ENCODE measurements around the gene ZNF48. TPM values are rescaled to one million over a fixed set of nuclear protein-coding genes. Genes with fewer than 3 reads are reported as not detected.

ZNF48 gene
- total RNA-seq, 1 donor from 2014 or later, result 39.9 TPM

DNA sequence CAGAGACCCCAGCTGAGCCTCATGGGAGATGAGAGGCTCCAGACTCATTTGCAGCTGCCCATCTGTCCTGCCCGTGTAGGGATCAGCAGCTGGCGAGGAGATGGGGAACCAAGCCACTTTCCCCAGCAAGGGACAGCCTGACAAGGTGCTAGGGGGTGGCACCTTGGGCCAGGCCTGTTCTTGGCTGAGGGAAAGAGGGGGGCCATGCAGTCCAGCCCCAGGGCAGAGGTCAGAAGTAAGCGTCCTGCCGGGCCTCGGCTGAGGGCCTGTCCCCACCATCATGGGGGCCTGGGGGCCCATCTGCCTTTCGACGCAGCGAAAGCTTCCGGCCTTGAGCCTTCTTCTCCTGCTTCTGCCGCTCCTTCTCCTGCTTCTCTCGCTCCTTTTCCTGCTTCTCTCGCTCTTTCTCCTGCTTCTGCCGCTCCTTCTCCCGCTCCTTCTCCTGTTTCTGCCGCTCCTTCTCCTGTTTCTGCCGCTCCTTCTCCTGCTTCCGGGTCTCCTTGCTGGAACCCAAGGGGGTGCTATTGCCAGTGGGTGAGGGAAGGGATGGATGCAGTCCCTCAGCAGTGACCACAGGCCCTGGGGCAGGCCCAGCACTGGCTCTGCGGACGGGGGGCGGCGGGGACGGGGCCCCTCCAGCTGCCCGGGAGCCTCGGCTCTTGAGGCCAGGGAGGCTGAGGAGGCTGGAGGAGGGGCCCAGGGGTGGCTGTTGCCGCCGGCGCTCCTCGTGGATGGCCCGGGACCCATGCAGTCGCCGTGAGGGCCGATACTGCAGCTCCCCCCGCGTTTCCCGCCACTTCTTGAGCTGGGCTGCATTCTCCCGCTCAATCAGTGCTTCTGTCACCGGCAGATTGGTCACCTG lies 37.3 kb upstream of the ZNF48 start:
- DNase-seq (ENCODE audit: low spot score in 2 of 2), result no peak
- FAIRE-seq, result no peak

DNA sequence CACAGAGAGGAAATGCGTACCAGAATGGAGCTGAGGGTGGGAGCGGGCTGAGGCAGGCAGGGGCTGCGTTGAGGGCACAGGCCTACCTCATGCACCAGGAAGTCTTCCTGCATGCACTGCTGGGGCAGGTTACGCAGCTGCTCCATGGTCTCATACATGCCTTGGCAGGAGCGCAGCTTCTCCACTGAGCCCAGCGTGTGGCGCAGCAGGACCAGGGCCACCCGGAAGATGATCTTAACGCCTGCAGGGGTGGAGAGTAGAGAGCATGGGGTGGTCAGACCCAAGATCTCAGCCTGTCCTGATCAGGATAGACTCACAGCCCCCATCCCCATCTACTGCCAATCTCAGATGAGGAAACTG lies 36.7 kb upstream of the ZNF48 start:
- FAIRE-seq, result no peak
- no peak for DNase-seq (ENCODE audit: low spot score in 2 of 2)

DNA sequence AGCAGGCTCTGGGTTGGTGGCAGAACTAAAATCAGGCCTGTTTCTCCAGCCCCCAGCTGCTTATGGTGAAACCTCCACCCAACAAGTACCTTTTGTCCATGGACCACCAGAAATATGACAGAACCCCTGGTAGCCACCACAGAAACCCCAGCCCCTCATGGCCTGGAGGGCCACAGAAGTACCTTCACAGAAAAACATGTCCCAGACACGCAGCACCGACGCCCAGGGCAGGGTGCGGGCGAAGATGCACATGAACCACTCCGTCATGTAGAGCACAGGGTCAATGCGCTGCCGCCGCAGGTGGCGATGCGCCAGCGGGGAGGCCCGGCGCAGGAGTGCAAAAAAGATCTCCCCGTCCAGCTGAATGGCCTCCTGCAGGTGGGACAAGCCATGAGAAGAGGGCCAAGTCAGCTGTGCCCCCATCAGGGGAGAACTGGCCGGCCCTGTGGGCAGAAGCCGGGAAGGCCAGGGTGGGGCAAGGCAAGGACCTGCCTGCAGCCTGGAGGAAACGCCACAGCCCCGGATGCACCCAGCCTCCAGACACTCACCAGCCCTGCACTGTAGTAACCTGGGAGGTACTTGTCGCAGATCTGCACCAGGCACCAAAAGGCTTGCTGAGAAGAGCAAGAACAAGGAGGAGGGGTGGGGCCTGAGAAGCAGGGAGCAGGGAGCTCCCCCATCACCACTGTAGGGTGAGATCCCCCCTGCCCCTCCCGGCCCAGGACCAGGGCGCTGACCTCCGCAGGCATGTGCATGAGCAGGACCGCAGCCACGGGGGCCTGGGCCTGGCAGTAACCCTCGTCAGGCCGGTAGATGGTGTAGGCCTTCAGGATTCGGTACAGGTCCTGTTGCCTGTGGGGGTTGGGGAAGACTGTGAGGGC lies 36.0 kb upstream of the ZNF48 start:
- no peak for FAIRE-seq
- no peak for DNase-seq (ENCODE audit: low spot score in 2 of 2)

DNA sequence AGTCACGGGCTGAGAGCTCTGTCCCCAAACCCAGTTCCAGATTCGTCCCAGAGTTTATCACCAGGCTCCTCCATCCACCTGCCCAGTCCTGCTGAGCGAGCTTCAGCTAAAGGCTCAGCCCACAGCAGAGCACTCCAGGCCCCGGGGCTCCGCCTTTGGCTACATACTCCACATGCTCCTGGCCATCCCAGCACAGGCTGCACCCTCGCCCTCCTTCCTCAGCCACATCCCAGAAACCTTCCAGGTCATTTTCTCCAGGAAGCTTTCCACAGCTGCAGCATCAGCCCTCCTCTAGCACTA lies 35.4 kb upstream of the ZNF48 start:
- FAIRE-seq, result no peak

DNA sequence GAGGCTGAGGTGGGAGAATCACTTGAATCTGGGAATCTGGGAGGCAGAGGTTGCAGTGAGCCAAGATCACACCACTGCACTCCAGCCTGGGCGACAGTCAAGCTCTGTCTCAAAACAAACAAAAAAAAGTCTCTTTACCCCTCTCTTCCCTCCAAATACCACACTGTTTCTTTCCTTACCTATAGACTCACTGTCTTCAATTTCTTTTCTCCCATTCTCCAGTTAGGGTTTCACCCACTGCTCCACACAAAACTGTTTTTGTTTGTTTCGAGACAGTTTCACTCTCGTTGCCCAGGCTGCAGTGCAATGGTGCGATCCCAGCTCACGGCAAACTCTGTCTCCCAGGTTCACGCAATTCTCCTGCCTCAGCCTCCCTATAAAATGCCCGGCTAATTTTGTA lies 34.0 kb upstream of the ZNF48 start:
- DNase-seq (ENCODE audit: low spot score in 2 of 2), result no peak
- no peak for FAIRE-seq

More for the DNA sequence above, 35.4 kb upstream of the ZNF48 start:
- no peak for DNase-seq (ENCODE audit: low spot score in 2 of 2)

DNA sequence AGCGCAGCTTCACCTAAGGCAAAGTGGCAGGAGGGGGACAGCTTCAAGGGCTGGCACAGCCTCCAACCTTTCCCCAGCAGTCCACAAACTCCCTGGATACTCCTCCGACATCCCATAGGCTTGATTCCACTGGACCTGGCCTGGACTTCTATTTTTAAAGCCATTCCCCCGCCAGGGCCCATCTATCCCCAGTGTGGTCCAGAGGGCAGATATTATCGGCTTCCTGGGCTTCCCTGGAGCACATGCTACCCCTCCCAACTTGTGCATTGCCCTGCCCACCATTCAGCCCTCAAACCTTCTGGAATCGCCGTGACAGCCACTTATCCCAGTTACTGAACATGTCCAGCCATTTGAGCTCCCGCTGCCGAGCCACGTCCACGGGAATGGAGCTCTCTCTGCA lies 30.0 kb upstream of the ZNF48 start:
- no peak for FAIRE-seq
- DNase-seq (ENCODE audit: low spot score in 2 of 2), result no peak

DNA sequence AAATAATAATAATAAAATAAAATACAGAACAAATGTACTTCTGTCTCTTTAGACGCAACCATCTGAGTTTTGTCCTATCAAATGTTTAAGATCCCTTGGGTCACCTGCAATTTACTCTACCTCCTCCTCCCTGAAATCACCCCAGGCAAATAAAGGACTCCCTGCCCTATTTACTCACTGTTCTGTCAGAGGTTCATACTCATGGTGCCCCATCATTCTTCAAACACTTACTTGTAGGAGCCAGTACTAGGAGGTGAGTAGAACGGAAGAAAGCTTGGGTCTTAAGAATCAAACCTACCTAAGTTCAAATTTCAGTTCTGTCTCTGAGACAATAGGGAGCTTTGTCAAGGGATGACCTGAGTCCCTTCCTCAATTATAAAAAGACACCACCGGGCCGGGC lies 28.7 kb upstream of the ZNF48 start:
- FAIRE-seq, result no peak
- no peak for DNase-seq (ENCODE audit: low spot score in 2 of 2)

DNA sequence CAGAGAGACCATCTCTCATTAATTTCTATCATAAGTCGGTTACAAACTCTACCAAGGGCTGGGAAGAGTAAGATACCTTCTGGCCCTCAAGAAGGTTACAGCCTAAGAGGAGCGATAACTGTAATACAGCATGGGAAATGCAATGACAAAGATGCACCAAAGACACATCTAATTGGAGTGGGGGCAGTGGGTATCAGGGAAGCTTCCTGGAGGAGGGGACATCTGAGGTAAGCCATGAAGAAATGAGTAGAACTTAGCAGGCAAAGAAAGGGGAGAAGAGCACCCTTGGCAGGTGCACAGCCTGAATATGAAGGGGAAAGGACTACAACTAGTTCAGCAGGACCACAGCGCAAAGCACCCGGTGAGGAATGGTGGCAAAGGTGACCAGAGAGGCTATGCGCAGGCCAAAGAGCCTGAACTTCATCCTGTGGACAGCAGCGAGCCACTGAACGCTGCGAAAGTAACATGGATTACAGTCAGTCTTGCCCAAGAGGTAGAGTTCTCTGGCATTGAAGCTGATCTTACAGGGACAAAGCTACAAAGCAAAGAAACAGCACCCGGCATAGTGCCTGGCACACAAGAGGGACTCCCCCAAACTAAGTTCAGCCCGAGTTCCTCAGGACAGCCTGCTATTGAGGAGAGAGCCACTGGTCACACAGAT lies 27.7 kb upstream of the ZNF48 start:
- no peak for DNase-seq (ENCODE audit: low spot score in 2 of 2)
- no peak for FAIRE-seq

DNA sequence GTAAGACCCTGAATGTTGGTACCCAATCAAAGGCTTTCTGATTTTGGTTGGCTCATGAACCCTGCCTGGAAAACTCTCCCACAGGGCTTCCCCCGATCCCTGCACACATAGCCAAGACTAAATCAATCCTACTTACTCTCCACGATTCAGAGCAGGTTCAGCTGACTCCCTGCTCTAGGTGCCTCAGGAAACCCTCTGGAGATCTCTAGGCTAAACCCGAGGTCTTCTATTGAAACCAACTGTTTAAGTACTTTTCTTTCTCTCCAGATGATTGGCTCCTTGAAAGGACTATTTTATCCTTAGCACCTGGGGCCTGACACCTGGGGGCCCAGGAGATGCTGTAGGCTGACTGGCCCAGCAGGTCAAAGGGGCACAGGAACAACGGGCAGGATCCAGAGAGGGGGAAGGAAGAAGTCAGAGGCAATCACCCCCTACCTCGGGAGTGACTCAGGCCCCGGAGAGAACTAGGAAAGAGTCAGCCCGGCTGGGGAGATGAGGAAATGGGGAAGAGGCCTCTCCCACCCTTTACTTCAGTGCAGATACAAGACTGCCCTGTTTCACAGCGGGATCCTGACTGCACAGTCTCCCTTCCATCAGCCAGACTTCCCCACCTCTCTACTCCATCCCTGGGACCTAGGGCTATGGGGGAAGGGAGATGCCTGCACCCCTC lies 27.0 kb upstream of the ZNF48 start:
- no peak for FAIRE-seq

DNA sequence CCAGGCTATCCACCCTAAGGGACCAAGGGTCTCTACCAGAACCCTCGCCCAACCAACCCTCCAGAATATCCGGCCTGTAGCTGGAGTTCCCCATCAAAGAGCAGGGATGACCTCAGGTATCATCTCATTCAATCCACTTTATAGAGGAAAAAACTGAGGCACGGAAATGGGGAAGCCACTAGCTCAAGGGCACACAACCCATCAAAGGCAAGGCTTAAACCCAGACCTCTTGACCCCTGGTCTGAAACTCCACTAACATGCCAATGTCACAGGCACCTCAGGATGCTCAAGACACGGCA lies 26.5 kb upstream of the ZNF48 start:
- DNase-seq (ENCODE audit: low spot score in 2 of 2) (no peak), FAIRE-seq (no peak)

More for the DNA sequence above, 27.0 kb upstream of the ZNF48 start:
- no peak for DNase-seq (ENCODE audit: low spot score in 2 of 2)

DNA sequence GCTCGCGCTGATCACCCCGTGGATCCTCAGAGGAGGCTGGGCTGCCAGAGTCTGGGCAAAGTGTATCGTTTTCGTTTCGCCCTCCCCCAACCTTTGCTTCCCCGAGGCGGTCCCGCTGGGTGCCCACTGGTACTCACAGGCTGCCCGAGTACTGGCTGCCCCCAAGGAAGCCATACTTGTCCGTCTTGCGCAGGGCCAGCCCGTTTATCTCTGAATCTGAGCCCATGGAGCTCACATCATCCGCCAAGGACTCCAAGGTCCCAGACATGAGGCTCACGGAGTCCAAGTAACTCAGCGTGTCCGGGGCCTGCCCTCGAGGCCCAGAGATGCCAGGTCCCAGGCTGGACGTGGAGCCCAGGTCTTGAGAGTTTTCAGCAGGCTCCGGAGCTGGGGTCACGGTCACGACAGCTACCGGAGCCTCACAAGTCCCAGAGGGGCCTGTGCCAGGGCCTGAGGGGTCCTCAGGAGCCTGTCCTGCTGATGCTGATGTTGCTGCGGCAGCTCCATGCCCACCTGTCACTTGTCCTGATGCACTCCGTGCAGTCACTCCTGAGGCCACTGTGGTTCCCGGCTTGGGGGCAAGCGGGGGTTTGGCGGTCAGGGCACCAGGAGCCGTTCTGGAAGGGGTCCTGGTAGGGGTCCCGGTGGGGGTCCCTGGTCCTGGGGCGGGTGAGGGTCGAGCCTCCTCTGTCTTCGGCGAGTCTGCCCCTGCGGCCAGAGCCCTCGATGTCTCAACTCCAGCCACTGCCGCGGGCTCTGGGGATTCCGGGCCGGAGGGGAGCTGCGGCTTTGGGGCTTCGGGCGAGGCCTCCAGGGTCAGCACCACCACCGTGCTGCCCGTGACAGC lies 25.9 kb upstream of the ZNF48 start:
- DNase-seq (ENCODE audit: low spot score in 2 of 2) (no peak), FAIRE-seq (no peak)

DNA sequence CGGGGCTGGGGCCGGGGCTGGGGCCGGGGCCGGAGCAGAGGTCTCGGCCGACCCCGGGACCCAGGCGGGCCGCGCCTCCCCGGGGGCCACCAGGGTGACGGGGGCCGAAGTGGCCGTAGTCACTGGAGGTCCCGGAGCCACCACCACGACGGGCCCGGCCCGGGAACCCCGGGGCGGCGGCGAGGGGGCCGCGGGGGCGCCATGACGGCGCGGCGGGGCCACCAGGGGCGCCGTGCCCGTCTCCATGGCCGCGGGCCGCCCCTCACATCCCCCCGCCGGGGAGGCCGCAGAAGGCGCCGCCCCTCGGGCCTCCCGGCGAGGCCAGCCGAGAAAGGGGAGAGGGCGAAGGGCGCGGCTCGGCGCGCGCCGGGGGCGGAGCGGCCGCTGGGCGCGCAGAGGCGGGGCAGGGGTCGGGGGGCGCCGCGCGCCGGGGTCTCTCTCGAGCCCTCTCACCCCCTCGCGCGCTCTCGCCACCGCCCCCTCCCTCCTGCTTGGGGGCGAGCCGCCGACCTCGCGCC lies 25.2 kb upstream of the ZNF48 start:
- no peak for FAIRE-seq
- DNase-seq (ENCODE audit: low spot score in 2 of 2), result no peak

DNA sequence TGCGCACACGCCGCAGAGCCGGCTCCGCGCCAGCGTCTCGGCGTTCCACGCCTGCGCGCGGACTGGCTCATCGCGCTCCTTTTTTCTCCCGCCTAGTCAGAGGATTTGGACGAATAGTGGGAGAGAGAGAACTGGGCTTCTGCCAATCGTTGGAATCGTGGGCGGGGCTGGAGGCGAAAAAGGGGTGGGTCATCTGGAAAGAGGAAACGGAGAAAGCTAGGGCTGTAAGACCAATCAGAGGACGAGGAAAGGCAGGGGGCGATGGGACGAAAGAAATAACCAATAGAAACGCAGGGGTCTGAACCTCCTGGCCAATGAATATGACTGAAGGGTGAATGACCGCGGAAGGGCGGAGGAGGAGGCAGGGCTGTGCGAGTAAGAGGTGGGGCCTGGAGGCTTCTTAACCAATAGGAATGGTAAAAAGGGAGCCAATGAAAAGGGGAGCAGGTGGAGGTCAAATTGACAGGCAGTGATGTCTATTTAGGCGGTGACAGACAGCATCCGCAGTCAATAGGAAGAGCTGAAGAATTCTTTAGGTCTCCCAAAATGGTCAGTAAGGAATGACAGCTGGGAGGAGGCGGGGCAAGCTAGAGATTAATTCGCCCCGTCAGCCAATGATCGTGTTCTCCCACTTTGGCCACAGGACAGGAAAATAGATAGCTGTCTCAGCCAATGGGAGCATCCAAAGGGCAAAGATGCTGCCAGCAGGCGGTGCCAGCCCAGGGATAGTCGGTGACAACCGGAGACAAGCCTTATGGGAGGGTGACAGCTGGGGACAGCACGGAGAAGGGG lies 24.6 kb upstream of the ZNF48 start, which contains the start of gene TBC1D10B:
Gene TBC1D10B, minus strand, starts transcription at position 39 of the 792 bp plus-strand sequence. CDS start 311 bp downstream, outside the sequence.
- DNase-seq (ENCODE audit: low spot score in 2 of 2), result peak; percentile 94 to 97
- peak; percentile 99 for FAIRE-seq

DNA sequence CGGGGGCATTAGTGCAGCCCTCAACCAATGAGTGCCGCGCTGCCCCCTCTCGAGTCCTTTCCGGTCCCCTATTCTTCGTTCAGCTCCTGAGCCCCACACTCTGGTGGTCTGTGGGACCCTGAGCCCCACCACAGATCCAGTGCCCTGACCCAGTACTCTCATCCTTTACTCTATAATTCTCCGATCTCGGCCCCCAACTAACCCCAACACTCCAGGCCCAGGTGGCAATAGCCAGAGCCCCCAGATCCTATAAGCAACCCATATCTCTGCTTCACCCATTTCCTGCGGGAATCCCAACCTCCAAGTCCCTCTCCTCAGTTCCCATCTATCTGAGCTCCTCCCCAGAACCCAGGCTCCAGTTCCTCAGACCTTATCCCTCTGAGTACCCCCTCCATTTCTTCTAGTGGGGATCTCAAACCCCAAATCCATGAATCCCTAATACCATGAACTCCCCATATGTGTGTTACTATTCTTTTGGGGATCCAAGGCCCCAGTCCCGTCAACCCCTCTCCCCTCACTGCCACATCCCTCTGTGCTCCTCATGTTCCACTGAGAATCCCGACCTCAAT lies 23.9 kb upstream of the ZNF48 start:
- no peak for DNase-seq (ENCODE audit: low spot score in 2 of 2)
- FAIRE-seq, result no peak

DNA sequence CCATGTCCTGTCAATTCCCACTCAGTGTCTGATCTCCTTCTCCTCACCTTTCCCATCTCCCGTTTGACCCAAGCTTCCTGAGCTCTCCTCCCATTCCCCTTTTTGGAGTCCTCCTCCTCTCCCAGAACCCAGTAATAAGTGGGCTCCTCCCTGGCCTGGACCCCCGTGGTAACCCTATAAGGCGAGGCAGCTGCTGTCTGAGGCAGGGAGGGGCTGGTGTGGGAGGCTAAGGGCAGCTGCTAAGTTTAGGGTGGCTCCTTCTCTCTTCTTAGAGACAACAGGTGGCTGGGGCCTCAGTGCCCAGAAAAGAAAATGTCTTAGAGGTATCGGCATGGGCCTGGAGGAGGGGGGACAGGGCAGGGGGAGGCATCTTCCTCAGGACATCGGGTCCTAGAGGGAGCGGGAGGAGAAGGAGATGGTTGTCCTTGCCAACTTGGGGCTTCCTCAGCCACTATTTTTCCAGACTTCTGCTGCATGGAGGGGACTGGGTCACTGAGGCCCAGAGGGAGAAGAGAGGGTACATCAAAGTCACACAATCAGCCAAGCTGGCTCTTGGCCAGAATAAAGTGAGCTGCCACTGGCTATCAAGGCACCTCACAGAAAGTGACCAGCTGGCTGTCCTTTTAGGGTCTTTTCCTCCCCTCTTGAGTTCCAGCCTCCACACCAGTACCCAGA lies 23.0 kb upstream of the ZNF48 start:
- FAIRE-seq, result no peak
- DNase-seq (ENCODE audit: low spot score in 2 of 2), result no peak

DNA sequence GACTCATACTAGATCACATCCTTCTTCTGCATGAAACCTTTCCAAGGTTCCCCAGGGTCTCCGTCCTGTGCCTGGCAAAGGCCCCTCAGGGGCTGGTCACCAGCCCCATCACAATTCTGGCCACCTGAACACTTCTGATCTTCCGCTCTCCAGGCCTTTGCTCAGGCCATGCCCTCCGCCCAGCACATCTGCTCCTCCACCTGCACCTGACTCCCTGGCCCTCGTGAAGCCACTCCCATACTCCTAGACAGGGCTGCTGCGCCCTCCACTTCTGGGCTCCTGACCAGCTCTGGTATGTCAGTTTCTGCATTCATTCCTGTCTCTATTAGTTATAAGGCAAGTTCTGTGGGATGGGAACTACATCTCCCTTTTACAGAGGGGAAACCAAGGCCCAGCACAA lies 22.5 kb upstream of the ZNF48 start:
- DNase-seq (ENCODE audit: low spot score in 2 of 2) (no peak), FAIRE-seq (no peak)

DNA sequence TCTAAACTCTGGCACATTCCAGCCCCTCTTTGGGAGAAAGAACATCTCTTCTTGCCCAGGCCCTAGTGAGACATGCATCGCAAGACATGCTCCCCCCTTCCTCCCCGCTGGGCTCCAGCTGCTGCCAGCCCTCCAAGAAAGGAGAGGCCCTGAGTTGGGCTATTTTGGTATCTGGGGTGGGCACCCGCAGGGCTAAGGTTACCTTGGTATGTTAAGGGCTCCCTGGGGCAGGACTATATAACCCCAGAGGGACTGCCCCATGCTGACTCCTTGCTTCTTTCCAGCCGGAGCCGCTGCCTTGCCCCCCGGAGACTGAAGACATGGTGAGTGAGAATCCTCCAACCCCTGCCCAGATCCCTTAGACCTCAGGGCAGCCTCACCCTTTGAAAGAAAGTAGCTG lies 20.7 kb upstream of the ZNF48 start, which contains the start of gene MYL11:
Gene MYL11, plus strand, starts transcription at position 265 of the 400 bp plus-strand sequence. Its CDS starts 56 bp downstream, at position 321.
- FAIRE-seq (no peak), DNase-seq (ENCODE audit: low spot score in 2 of 2) (no peak)

DNA sequence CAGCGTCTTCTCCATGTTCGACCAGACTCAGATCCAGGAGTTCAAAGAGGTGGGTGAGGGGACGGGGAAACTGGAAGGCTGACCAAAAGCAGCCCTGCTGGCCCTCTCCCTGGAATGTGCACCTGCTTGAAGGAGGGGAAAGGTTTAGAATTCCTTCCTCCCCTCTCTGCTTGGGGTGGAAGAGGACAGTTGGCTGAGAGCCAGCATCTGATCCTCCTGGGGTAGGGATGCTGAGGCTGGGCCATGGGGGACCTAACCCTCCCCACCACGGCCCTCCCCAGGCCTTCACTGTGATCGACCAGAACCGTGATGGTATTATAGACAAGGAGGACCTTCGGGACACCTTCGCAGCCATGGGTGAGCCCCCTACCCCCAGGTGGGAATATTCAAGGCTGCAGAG lies 19.4 kb upstream of the ZNF48 start:
- FAIRE-seq (no peak), DNase-seq (ENCODE audit: low spot score in 2 of 2) (no peak)
